Measurements from ENCODE around the gene EYA2.

Gene EYA2

GRCh38 chr20:47079047-47079446, 184.4 kb downstream of the EYA2 start:
- DNase-seq: no peak

GRCh38 chr20:47080365-47080764, 185.7 kb downstream of the EYA2 start:
- no peak for DNase-seq

GRCh38 chr20:47086316-47086715, 191.7 kb downstream of the EYA2 start:
- DNase-seq: no peak

- DNase-seq: no peak
These were observed 193.7 kb downstream of the EYA2 start for GRCh38 chr20:47088335-47088734.

GRCh38 chr20:47089151-47089550, 194.5 kb downstream of the EYA2 start:
- no peak for DNase-seq

- DNase-seq: no peak
These were observed 196.2 kb downstream of the EYA2 start for GRCh38 chr20:47090835-47091234.

GRCh38 chr20:47093320-47093966, 198.8 kb downstream of the EYA2 start:
- DNase-seq: no peak

- no peak for DNase-seq
These were observed 201.0 kb downstream of the EYA2 start for GRCh38 chr20:47095690-47096089.

- DNase-seq: no peak
These were observed 203.3 kb downstream of the EYA2 start for GRCh38 chr20:47097691-47098622.

GRCh38 chr20:47099093-47099492, 204.4 kb downstream of the EYA2 start:
- DNase-seq: no peak

- DNase-seq: no peak
These were observed 205.3 kb downstream of the EYA2 start for GRCh38 chr20:47099825-47100441.

GRCh38 chr20:47102629-47103028, 208.0 kb downstream of the EYA2 start:
- no peak for DNase-seq

GRCh38 chr20:47106786-47107185, 212.1 kb downstream of the EYA2 start:
- DNase-seq: no peak

- DNase-seq: no peak
These were observed 214.4 kb downstream of the EYA2 start for GRCh38 chr20:47108994-47109393.

GRCh38 chr20:47110819-47111218, 216.2 kb downstream of the EYA2 start:
- no peak for DNase-seq

GRCh38 chr20:47111576-47111975, 216.9 kb downstream of the EYA2 start:
- no peak for DNase-seq

GRCh38 chr20:47113362-47114109, 218.9 kb downstream of the EYA2 start:
- DNase-seq: no peak

GRCh38 chr20:47115694-47116093, 221.1 kb downstream of the EYA2 start:
- DNase-seq: no peak

GRCh38 chr20:47117371-47117770, 222.7 kb downstream of the EYA2 start:
- DNase-seq: no peak

GRCh38 chr20:47117773-47118172, 223.1 kb downstream of the EYA2 start:
- DNase-seq: no peak

- no peak for DNase-seq
These were observed 223.6 kb downstream of the EYA2 start for GRCh38 chr20:47118206-47118605.

- no peak for DNase-seq
These were observed 224.0 kb downstream of the EYA2 start for GRCh38 chr20:47118641-47119040.

- DNase-seq: no peak
These were observed 225.8 kb downstream of the EYA2 start for GRCh38 chr20:47120346-47120936.
